Tibial artery (tissue), 4 donors: ENCODE data around the gene TSHZ2.

Source experiments
- DNase-seq, 2 donors: peaks; one replicate each; pipeline ENCODE4 v3.0.0-alpha.2; 2019
- H3K27ac ChIP-seq, 2 donors: fragments of 200-600 bp; sonication (generic) in 1 of 2; 1 replicate in 1 of 2; 2 replicates in 1 of 2; pipeline ENCODE4 v1.5.1; 2018 to 2019; ENCODE audit warnings: mild to moderate bottlenecking in 1 of 2
- H3K27me3 ChIP-seq, 2 donors: fragments of 200-600 bp; sonication (generic) in 1 of 2; one replicate each; pipeline versions ENCODE4 v1.5.1 to v1.6.0; 2016 to 2019
- H3K36me3 ChIP-seq, 3 donors: fragments of 200-600 bp; sonication (generic) in 2 of 3; one replicate each; pipeline ENCODE4 v1.5.1; 2016 to 2019; ENCODE audit warnings: mild to moderate bottlenecking in 2 of 3
- H3K4me1 ChIP-seq, 4 donors: fragments of 200-600 bp; sonication (generic) in 2 of 4; 1 replicate in 3 of 4; 2 replicates in 1 of 4; pipeline ENCODE4 v1.5.1; 2016 to 2019
- H3K4me3 ChIP-seq, 2 donors: fragments of 200-600 bp; sonication (generic) in 1 of 2; 1 replicate in 1 of 2; 2 replicates in 1 of 2; pipeline ENCODE4 v1.5.1; 2018 to 2019; ENCODE audit warnings: mild to moderate bottlenecking in 2 of 2
- H3K9me3 ChIP-seq, 3 donors: fragments of 200-600 bp; sonication (generic) in 1 of 3; one replicate each; pipeline ENCODE4 v1.5.1; 2016 to 2019
- CTCF ChIP-seq, 2 experiments: fragments of 200-600 bp in 1 of 2; fragments of 450-650 bp in 1 of 2; IDR thresholded peaks; one replicate each; pipeline ENCODE4 v1.5.1; 2017 to 2019; ENCODE audit warnings: antibody characterized with exemption in 2 of 2, mild to moderate bottlenecking in 1 of 2, moderate library complexity in 1 of 2
- intact Hi-C: fragments of 100-400 bp; cut with DNase I; formaldehyde crosslinking; loops from one replicate; pipeline ENCODE4 v1.15.0; 2023; ENCODE audit warnings: low total_unique reads

Gene TSHZ2

DNA sequence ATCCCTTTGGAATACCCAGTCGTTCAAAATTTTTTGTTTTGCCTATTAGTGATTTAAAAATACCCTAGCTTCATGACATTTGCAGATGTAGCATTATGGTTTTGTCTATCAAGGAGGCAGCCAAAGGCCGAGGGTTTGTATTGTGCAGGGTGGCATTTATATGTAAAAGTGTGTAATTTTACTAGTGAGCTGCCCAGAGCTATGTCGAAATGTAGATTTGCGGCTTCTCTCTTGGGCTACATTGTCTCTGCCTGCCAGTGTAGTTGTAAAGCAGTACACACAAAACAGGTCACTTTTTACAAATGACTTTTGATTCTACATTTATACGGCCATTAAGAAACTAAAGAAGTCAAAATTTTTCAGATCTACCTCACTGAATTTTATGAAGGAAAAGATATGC lies 87.7 kb downstream of the TSHZ2 start:
- no peak for DNase-seq
- intact Hi-C loops, result no loop called here
- Histone ChIP-seq H3K36me3 (no peaks in the 10 kb centered on the region), H3K27ac (no peak overlapping the region), H3K9me3 (no peaks in the 10 kb centered on the region), H3K4me1 (no peaks in the 10 kb centered on the region), H3K27me3 (no peaks in the 10 kb centered on the region), H3K4me3 (no peak overlapping the region)
- TF ChIP-seq CTCF (IDR thresholded peaks at IDR 0.05), result no peak

DNA sequence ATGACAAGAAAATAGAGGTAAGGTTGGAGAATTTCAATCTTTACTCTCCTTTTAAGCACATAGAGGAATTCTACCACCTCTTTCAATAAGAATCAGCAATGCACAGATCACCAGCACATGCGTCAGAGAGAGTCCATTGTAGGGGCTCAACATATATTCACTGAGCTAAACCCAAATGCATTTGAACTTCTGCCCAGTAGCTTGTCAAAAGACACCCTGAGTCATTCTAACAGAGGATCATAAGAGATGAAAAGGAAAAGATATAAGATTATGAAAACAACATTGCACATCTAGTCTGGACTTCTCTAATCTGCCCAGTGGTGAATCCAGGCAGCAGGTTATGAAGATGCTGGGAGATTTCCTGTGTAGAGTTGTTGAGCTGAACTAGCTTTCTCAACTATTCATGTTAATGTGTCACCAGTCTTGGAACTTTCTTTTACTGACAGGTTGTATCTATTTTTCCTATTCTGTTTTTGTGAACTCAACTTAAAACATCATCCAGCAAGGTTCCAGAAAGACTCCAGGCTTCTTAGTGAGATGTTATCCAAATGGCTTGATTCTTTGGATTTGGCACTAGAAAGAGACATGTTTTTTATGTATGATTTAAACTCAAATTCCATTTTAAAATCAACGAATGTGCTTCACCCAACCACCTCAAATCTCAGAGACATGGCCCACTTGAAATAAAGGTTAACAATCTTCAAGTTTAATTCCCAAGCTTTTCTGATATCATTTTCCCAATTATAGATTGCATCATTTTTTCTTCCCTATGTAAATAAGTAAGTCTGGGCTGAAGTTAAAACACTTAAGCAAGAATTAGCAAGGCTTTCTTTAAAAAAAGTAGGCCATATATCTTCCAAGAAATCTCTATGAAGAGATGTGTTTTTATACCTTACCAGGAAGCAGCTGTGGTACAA lies 89.3 kb downstream of the TSHZ2 start:
- Histone ChIP-seq H3K27ac (no peak overlapping the region), H3K4me3 (no peak overlapping the region), H3K36me3 (no peaks in the 10 kb centered on the region), H3K4me1 (no peaks in the 10 kb centered on the region), H3K9me3 (no peaks in the 10 kb centered on the region), H3K27me3 (no peaks in the 10 kb centered on the region)
- TF ChIP-seq CTCF (IDR thresholded peaks at IDR 0.05), result no peak
- no peak for DNase-seq
- intact Hi-C loops, result no loop called here

GRCh38 chr20:53064935-53065334 lies 92.8 kb downstream of the TSHZ2 start:
- TF ChIP-seq CTCF (IDR thresholded peaks at IDR 0.05), result no peak
- Histone ChIP-seq H3K27me3 (no peaks in the 10 kb centered on the region), H3K36me3 (no peaks in the 10 kb centered on the region), H3K27ac (no peak overlapping the region), H3K4me1 (no peaks in the 10 kb centered on the region), H3K9me3 (no peaks in the 10 kb centered on the region), H3K4me3 (no peak overlapping the region)
- intact Hi-C loops, result no loop called here
- no peak for DNase-seq

DNA sequence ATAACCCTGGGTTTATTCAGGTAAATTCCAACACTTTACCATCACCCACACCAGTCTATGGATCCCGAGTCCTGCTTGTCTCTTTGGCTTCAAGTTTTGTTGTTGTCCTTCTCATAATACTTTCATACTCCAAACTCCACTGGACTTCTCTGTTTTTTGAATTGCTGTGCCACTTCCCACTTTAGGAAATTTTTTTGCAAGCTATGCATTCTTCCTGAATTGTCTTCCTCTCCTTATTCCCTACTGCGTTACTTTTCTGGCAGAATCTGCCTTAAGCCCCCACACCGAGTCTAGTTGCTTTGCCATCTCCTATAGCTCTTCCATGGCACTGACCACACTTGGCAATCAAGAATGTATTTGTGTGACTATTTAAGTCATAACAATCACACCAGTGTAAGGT lies 96.1 kb downstream of the TSHZ2 start:
- Histone ChIP-seq H3K36me3 (no peaks in the 10 kb centered on the region), H3K9me3 (no peaks in the 10 kb centered on the region), H3K4me1 (no peaks in the 10 kb centered on the region), H3K27ac (no peak overlapping the region), H3K4me3 (no peak overlapping the region), H3K27me3 (no peaks in the 10 kb centered on the region)
- TF ChIP-seq CTCF (IDR thresholded peaks at IDR 0.05), result no peak
- intact Hi-C loops, result no loop called here
- no peak for DNase-seq

DNA sequence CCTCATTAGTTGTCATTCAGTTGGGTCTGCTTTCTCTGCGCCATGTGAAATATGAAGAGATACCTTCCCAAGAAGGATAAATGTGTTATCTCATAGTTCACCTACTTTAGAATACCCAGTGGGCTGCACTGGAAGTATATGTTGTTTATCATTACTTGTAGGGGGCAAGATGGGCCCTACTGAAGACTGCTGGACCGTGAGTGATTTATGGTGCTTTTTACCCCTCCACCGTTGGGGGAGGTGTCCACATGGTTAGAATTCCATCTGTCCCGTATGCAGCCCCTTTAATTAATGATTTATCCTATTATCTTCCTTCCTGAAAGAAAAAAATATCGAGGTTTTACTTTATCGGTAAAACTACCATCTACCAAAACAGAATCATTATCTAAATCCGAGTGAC lies 97.0 kb downstream of the TSHZ2 start:
- Histone ChIP-seq H3K36me3 (no peaks in the 10 kb centered on the region), H3K4me1 (no peaks in the 10 kb centered on the region), H3K9me3 (no peaks in the 10 kb centered on the region), H3K27me3 (no peaks in the 10 kb centered on the region), H3K4me3 (no peak overlapping the region), H3K27ac (no peak overlapping the region)
- no peak for DNase-seq
- no peak for TF ChIP-seq CTCF (IDR thresholded peaks at IDR 0.05)
- intact Hi-C loops, result no loop called here
